Tibial nerve (tissue), 3 donors: ENCODE data around the gene TMEM17.

Experiments
- CTCF ChIP-seq, 5 experiments: fragments of 200-600 bp in 3 of 5; fragments of 450-650 bp in 2 of 5; sonication (generic) in 3 of 5; IDR thresholded peaks; one replicate each; pipeline ENCODE4 v1.5.1; 2016 to 2019; ENCODE audit warnings: antibody characterized with exemption in 5 of 5, mild to moderate bottlenecking in 3 of 5, moderate library complexity in 2 of 5
- POLR2A ChIP-seq, 2 donors: fragments of 450-650 bp; IDR thresholded peaks; one replicate each; pipeline ENCODE4 v1.6.1; 2017; ENCODE audit warnings: antibody characterized with exemption in 2 of 2, mild to moderate bottlenecking in 2 of 2, moderate library complexity in 2 of 2

GRCh38 chr2:62505109-62505749 lies 766 bp downstream of the TMEM17 start:
- TF ChIP-seq CTCF (IDR thresholded peaks at IDR 0.05) (no peak), POLR2A (IDR thresholded peaks at IDR 0.05) (no peak)
